ENCODE results near the gene ATP1A3.

Gene ATP1A3

GRCh38 chr19:42006569-42006968 is 12.5 kb upstream of the ATP1A3 start:
- DNase-seq (ENCODE audit: low read depth): no peak
- TF ChIP-seq CTCF (conservative IDR thresholded peaks at IDR 0.05; ENCODE audit: low read length): no peak
- H3K4me3 ChIP-seq (ENCODE audit: low read length): no peak overlapping the region

- no peak for TF ChIP-seq CTCF (conservative IDR thresholded peaks at IDR 0.05; ENCODE audit: low read length)
- DNase-seq (ENCODE audit: low read depth): no peak
- H3K4me3 ChIP-seq (ENCODE audit: low read length): no peak overlapping the region
These were observed 11.5 kb upstream of the ATP1A3 start for GRCh38 chr19:42005504-42005903.

- TF ChIP-seq CTCF (conservative IDR thresholded peaks at IDR 0.05; ENCODE audit: low read length): no peak
- no peak for DNase-seq (ENCODE audit: low read depth)
- H3K4me3 ChIP-seq (ENCODE audit: low read length): no peak overlapping the region
These were observed 9.7 kb upstream of the ATP1A3 start for GRCh38 chr19:42003506-42004294.

GRCh38 chr19:41999878-42000208 is 5.8 kb upstream of the ATP1A3 start:
- H3K4me3 ChIP-seq (ENCODE audit: low read length): no peak overlapping the region
- DNase-seq (ENCODE audit: low read depth): no peak
- TF ChIP-seq CTCF (conservative IDR thresholded peaks at IDR 0.05; ENCODE audit: low read length): no peak

GRCh38 chr19:41999071-41999877 is 5.2 kb upstream of the ATP1A3 start:
- DNase-seq (ENCODE audit: low read depth): no peak
- H3K4me3 ChIP-seq (ENCODE audit: low read length): no peak overlapping the region
- TF ChIP-seq CTCF (conservative IDR thresholded peaks at IDR 0.05; ENCODE audit: low read length): no peak

GRCh38 chr19:41998246-41999020 is 4.4 kb upstream of the ATP1A3 start:
- peak; percentile 42 for DNase-seq (ENCODE audit: low read depth)
- TF ChIP-seq CTCF (conservative IDR thresholded peaks at IDR 0.05; ENCODE audit: low read length): peak; percentile 54
- no peak overlapping the region for H3K4me3 ChIP-seq (ENCODE audit: low read length)
